Testis (tissue), 2 donors: ENCODE data around the gene ERGIC3.

Source experiments
- POLR2A ChIP-seq: fragments of 450-650 bp; IDR thresholded peaks from one replicate; pipeline ENCODE4 v1.6.1; 2017; ENCODE audit warnings: antibody characterized with exemption, mild to moderate bottlenecking, moderate library complexity
- TF ChIP-seq, protein P1 (sequence below), 3 experiments: fragments of 450-650 bp in 2 of 3; fragments of 200-600 bp in 1 of 3; sonication (generic) in 1 of 3; IDR thresholded peaks; one replicate each; pipeline ENCODE4 v1.5.1; 2016 to 2019; ENCODE audit warnings: antibody characterized with exemption in 3 of 3, mild to moderate bottlenecking in 2 of 3, moderate library complexity in 1 of 3

DNA sequence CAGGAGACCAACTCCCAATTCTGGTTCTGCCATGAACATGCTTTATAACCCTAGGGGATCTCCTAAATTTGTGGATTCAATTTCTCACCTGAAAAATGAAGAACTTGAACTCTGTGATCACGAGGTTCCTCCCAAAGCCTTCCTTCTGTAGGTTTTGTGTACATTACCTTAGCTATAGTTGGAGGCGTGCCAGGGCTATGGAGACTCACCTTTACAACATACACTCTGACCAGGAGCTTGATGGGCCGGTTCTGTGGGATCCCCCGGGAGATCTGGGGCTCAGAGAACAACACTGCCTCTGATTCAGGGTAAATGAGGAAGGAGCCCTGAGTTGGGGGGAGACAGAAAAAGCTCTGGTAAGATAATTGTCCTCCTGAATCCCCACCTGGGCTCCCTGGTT lies 34.1 kb downstream of the ERGIC3 start:
- TF ChIP-seq, protein P1, sequence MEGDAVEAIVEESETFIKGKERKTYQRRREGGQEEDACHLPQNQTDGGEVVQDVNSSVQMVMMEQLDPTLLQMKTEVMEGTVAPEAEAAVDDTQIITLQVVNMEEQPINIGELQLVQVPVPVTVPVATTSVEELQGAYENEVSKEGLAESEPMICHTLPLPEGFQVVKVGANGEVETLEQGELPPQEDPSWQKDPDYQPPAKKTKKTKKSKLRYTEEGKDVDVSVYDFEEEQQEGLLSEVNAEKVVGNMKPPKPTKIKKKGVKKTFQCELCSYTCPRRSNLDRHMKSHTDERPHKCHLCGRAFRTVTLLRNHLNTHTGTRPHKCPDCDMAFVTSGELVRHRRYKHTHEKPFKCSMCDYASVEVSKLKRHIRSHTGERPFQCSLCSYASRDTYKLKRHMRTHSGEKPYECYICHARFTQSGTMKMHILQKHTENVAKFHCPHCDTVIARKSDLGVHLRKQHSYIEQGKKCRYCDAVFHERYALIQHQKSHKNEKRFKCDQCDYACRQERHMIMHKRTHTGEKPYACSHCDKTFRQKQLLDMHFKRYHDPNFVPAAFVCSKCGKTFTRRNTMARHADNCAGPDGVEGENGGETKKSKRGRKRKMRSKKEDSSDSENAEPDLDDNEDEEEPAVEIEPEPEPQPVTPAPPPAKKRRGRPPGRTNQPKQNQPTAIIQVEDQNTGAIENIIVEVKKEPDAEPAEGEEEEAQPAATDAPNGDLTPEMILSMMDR (IDR thresholded peaks at IDR 0.05), result no peak
- TF ChIP-seq POLR2A, result no peak
